ENCODE results near the gene PCNX1.

Gene PCNX1

DNA sequence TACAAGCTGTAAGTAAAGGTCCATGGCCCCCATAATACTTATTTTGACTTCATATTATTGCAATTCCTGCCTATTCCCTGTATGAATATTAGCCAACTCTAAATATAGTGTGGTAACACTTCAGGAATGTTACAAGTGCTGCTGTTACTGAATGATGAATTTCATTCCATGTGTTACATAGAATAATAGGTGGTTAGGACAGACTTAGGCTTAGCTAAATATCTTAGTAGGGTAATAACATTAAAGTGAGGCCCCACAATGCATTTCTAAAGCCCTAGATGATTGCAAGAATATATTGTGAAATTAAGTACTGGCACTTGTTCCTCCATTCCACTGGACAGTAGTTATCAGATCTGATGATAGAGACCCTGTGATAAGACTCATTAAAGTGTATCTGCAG is 182.7 kb downstream of the PCNX1 start:
- no peak overlapping the region for H3K27ac ChIP-seq (ENCODE audit: low read depth, low read length)
- no peaks in the 10 kb centered on the region for H3K9me2 ChIP-seq (replicated peaks; ENCODE audit: insufficient read depth, low read length)
- no peak for TF ChIP-seq EZH2phosphoT487 (conservative IDR thresholded peaks at IDR 0.05; ENCODE audit: low read length)
- TF ChIP-seq, protein P1, sequence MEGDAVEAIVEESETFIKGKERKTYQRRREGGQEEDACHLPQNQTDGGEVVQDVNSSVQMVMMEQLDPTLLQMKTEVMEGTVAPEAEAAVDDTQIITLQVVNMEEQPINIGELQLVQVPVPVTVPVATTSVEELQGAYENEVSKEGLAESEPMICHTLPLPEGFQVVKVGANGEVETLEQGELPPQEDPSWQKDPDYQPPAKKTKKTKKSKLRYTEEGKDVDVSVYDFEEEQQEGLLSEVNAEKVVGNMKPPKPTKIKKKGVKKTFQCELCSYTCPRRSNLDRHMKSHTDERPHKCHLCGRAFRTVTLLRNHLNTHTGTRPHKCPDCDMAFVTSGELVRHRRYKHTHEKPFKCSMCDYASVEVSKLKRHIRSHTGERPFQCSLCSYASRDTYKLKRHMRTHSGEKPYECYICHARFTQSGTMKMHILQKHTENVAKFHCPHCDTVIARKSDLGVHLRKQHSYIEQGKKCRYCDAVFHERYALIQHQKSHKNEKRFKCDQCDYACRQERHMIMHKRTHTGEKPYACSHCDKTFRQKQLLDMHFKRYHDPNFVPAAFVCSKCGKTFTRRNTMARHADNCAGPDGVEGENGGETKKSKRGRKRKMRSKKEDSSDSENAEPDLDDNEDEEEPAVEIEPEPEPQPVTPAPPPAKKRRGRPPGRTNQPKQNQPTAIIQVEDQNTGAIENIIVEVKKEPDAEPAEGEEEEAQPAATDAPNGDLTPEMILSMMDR (IDR thresholded peaks at IDR 0.05; ENCODE audit: insufficient read depth, low read length, poor library complexity, severe bottlenecking) = no peak
- H3K9me3 ChIP-seq (ENCODE audit: insufficient read depth, low read length) = no peaks in the 10 kb centered on the region
- H3K4me3 ChIP-seq (ENCODE audit: insufficient read depth, low read length, poor library complexity, severe bottlenecking) = no peak overlapping the region
- H3K36me3 ChIP-seq (ENCODE audit: low read length) = peaks cover 19% of the 10 kb centered on the region; the same call in 1 of the 2 replicates
- H3K4me2 ChIP-seq (ENCODE audit: low read depth, low read length, poor library complexity, severe bottlenecking) = no peak overlapping the region
- no peak overlapping the region for H3K9ac ChIP-seq (ENCODE audit: low read length)
- no peaks in the 10 kb centered on the region for H3F3A ChIP-seq (ENCODE audit: insufficient read depth)
- no peaks in the 10 kb centered on the region for H3K79me2 ChIP-seq (ENCODE audit: insufficient read depth, low read length)
- H4K20me1 ChIP-seq (ENCODE audit: low read depth, low read length) = no peaks in the 10 kb centered on the region
- H2AFZ ChIP-seq (ENCODE audit: low read depth, low read length, severe bottlenecking) = no peak overlapping the region
- no peaks in the 10 kb centered on the region for H3K27me3 ChIP-seq (ENCODE audit: low read length)

DNA sequence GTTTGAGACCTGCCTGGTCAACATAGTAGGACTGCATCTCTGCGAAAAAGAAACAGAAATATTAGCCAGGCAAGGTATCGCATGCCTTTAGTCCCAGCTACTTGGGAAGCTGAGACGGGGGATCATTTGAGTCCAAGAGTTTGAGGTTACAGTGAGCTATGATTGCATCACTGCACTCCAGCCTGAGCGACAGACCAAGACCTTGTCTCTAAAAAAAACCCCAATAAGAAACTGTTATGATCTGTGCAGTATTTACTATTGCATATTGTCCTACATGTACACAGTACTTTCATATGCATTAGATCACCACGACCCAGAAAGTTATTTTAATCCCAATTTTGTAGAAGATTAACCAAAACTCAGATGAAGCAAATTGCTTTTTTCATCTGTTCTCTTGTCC is 187.5 kb downstream of the PCNX1 start:
- Histone ChIP-seq H3K4me2 (ENCODE audit: low read depth, low read length, poor library complexity, severe bottlenecking) (no peak overlapping the region), H3K27ac (ENCODE audit: low read depth, low read length) (no peak overlapping the region), H2AFZ (ENCODE audit: low read depth, low read length, severe bottlenecking) (no peak overlapping the region), H3K9me2 (replicated peaks; ENCODE audit: insufficient read depth, low read length) (no peaks in the 10 kb centered on the region), H3K27me3 (ENCODE audit: low read length) (no peaks in the 10 kb centered on the region), H3K9me3 (ENCODE audit: insufficient read depth, low read length) (no peaks in the 10 kb centered on the region), H3K36me3 (ENCODE audit: low read length) (peaks cover 8% of the 10 kb centered on the region; the same call in 1 of the 2 replicates), H3K79me2 (ENCODE audit: insufficient read depth, low read length) (no peaks in the 10 kb centered on the region), H3K9ac (ENCODE audit: low read length) (no peak overlapping the region), H4K20me1 (ENCODE audit: low read depth, low read length) (no peaks in the 10 kb centered on the region), H3F3A (ENCODE audit: insufficient read depth) (no peaks in the 10 kb centered on the region), H3K4me3 (ENCODE audit: insufficient read depth, low read length, poor library complexity, severe bottlenecking) (no peak overlapping the region)
- no peak for TF ChIP-seq EZH2phosphoT487 (conservative IDR thresholded peaks at IDR 0.05; ENCODE audit: low read length)
- TF ChIP-seq, protein P1 (IDR thresholded peaks at IDR 0.05; ENCODE audit: insufficient read depth, low read length, poor library complexity, severe bottlenecking) = no peak

DNA sequence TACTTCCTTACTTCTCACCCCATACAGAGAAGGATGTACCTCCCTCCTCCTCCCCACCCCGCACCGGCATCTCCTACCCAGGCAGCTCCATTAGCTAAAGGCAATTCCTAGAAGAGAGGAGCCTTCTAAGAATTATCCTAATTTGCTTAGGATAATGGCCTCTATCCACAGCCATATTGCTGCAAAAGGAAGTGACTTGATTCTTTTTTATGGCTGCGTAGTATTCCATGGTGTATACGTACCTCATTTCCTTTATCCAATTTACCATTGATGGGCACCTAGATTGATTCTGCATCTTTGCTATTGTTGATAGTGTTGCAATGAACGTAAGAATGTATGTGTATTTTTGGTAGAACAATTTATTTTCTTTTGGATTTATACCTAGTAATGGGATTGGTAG is 189.7 kb downstream of the PCNX1 start:
- no peak for TF ChIP-seq EZH2phosphoT487 (conservative IDR thresholded peaks at IDR 0.05; ENCODE audit: low read length)
- TF ChIP-seq, protein P1 (IDR thresholded peaks at IDR 0.05; ENCODE audit: insufficient read depth, low read length, poor library complexity, severe bottlenecking) = no peak
- Histone ChIP-seq H4K20me1 (ENCODE audit: low read depth, low read length) (no peaks in the 10 kb centered on the region), H3F3A (ENCODE audit: insufficient read depth) (no peaks in the 10 kb centered on the region), H3K9me3 (ENCODE audit: insufficient read depth, low read length) (no peaks in the 10 kb centered on the region), H3K9ac (ENCODE audit: low read length) (no peak overlapping the region), H3K79me2 (ENCODE audit: insufficient read depth, low read length) (no peaks in the 10 kb centered on the region), H2AFZ (ENCODE audit: low read depth, low read length, severe bottlenecking) (no peak overlapping the region), H3K9me2 (replicated peaks; ENCODE audit: insufficient read depth, low read length) (no peaks in the 10 kb centered on the region), H3K4me3 (ENCODE audit: insufficient read depth, low read length, poor library complexity, severe bottlenecking) (no peak overlapping the region), H3K36me3 (ENCODE audit: low read length) (no peaks in the 10 kb centered on the region), H3K27me3 (ENCODE audit: low read length) (no peaks in the 10 kb centered on the region), H3K4me2 (ENCODE audit: low read depth, low read length, poor library complexity, severe bottlenecking) (no peak overlapping the region), H3K27ac (ENCODE audit: low read depth, low read length) (no peak overlapping the region)

Measured in SU-DHL-6 (cell line).